HG03108 (cell line): ENCODE data around the gene CAPZB.
A peak's percentile ranks its signal among the peaks of the same experiment; 100 is the strongest.
"Not testable (repeated sequence)": the region's sequence is repeated elsewhere in the genome, so short reads cannot be mapped to it uniquely, and the experiment has no call there.

Experiments used
- ATAC-seq: cut with Tn5 transposase; IDR thresholded peaks from one replicate; pipeline ENCODE4 v1.9.1; 2021; ENCODE audit warnings: moderate library complexity; ENCODE audit not compliant: unreplicated experiment

Gene CAPZB

DNA sequence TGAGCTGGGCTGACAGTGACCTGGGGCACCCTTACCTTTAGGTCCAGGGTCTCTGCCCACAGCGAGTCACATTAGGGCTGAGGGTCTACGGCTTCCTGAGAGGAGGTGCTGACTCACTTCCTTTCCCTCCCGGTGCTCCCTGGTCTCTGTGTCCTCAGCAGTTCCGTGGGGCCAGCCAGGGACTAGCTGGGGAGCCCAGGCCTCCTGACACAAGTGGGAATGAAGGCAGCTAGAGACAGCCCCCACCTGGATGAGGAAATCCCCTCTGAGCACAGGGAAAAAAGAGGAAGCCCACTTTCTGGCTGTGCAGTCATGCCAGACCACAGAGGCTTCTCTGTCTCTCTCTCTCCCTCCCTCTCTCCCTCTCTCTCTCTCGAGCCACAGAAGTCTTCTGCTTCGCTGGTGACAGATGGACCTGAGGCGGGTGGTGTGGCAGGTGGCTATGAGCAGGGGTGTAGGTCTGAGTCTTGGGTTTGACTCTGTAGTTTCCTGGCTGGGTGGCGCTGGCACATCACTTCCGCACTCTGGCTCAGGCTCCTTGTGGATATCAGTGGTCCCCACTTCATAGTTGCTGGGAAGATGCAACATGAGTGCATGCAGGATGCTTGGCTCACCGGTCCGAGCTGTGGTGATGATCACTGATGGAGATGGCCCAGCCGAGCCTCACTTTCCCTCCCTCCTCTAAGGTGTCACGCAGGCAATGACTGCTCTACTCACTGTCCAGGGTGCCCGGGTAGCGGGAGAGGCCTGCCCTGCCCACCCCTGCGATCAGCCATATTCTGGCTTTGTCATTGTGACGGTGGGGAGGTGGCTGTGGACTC lies 169.8 kb downstream of the CAPZB start:
- ATAC-seq, result no peak

- no peak for ATAC-seq
Measured at GRCh38 chr1:19313961-19314882, 171.1 kb downstream of the CAPZB start.

DNA sequence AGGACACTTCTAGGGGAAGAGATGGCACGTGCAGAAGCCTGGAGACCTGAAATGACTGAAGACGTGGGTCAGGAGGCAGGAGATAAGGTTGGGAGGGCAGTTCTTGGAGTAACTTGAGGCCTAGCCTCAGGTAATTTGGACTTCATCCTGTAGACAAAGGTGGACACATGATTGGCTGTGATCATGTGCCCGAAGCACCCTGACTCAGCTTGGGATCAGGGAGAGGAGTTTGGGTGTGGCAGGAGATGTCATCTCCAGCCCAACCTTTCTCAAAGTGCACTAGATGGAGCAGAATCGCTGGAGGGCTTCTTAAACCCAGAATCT lies 171.7 kb downstream of the CAPZB start:
- ATAC-seq, result no peak

DNA sequence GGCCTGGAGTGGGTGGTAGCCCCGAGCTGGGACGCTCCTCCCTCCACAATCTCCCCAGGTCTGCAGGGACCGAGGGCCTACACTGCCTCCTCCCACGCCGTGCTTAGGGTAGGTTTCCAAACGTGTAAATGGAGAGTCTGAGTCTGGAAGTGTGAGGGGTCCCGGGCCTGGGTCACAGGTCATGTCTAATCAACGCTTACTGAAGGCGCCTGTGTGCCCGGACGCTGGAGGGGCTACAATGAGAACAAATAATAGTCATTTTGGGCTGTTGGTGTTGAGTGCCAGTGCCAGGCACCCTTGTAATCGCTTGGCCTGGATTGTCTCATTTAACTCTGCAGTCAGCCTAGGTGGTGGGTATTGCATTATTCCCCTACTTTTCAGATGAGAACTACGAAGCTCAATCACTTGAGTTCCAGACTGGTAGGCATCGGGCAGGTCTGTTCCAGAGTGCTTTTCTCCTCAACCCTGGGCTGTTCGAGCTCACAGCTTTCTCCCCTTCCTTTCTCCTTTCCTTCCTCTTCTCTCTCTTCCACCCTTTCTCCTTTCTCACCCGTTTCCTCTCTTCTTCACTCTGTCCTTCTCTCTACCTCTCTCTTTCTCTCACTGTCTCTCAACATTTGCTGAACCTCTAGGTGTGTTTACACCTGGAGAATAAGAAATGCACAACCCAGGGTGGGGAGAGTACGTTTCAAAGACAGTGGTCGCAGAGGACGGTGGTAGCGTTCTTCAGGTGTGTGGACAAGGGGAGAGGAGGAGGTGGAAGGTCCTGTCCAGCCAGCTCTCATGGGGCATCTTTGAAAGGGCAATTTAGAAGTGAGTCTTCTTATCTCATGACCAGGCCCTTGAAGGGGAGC lies 172.3 kb downstream of the CAPZB start:
- ATAC-seq, result peak; percentile 9

DNA sequence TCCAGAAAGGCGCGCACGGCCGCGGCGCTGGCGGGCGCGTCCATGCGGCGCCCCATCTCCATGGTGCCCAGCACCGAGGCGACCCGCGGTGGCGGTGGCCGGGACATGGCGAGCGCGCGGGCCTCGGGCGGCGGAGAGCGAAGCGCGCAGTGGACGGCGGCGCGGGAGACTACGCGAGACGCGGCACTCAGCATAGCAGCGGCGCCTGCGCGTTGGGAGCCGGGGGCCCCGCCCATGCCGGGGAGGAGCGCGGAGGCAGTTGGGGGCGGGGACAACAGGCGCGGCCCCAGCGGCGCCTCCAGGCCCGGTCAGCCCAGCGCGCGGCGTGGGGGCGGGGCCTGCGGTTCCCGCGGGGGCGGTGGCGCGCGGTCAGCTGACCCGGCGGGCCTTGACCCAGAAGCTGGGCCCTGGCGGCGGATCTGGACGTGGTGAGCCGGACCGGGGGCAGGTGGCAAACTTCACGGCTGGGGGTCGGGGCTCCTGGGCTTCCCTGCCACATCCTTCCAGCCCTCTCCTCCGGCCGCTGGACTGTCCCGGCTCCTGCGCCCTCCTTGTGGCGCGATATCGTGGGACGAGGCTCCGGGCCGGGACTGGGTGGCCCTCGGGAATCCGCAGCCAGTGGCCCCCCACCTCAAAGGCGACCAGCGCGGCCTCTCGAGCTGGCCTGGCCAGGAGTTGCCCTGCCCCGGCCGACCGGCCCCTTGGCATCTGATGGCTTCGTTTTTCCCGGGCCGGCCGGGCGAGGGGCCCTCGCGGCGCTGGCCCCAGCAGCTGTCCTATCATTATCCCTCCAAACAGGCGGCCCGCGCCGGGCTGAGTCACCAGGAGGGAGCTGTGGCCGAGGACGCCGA lies 173.2 kb downstream of the CAPZB start, which contains the start of the genes AKR7A2 and SLC66A1:
Gene AKR7A2, minus strand, starts transcription at position 214 of the 851 bp plus-strand sequence. Its CDS starts 20 bp downstream, at position 194.
Gene SLC66A1, plus strand, starts transcription at position 396 of the 851 bp plus-strand sequence. CDS start 5,352 bp downstream, outside the sequence.
- ATAC-seq, result peak; percentile 71

- no peak for ATAC-seq
Measured at GRCh38 chr1:19311503-19311930, 173.8 kb downstream of the CAPZB start.

DNA sequence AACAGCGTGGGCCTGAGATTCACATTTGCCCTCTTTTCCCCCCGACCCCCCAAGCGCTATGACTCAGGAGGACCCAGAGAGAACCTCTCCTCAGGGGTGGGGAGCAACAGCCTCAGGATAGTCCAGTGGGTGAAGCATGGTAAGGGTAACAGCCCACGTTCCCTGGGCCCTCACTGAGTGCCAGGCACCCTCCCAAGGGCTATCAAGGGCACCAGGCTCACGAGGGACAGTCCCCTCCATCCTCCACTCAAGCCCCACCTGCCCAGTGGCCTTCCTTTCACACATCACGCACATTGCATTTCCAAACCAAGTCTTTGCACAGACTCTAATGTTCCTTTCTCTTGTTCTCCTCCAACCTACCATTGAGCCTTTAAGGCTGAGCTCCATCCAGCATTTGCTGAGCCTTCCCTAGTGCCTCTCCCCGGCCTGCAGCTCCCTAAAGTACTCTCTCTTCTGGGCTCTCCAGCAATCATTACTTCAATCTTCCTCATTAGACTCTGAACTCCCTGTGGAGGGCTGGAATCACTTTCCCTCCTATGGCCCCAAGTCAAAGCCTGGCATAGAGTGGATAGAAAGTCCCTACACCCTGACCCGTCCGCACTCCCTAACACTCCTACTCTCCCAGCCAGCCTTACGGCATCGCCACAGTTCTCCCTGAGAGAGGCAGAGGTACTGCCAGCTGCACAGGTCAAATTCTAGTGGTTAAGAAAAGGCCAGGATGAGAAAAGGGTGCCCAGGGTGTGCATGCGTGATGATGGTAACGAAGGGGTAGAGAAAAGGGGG lies 174.4 kb downstream of the CAPZB start:
- ATAC-seq, result no peak

- ATAC-seq, result no peak
Measured at GRCh38 chr1:19310061-19310460, 175.3 kb downstream of the CAPZB start.

DNA sequence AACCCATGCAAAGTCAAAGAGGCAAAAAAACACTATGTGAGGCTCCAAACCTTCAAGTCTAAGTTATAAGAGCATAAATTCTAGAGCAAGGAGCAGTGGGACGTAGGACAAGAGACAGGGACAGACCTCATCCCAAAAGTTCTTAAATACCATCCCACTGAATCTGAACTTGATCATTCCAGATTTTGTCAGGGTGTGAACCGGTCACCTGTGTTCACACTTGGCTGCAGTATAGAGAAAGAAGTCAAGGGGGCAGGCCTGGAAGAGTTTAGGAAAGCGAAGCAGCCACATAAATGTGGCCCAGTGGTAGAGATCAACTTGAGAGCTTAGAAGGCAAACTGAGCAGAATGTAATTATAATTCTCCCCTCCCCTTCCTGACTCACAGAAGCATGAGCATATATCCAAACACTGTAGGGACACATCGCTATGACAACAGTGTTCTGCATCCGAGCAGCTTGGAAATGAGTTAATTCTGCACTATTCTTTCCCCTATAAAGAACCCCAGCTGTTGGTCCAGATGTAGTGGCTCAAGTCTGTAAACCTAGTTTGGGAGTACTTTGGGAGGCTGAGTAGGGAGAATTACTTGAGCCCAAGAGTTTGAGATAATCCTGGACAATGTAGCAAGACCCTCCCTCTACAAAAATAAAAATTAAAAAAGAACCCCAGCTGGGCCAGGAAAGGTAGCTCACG lies 176.1 kb downstream of the CAPZB start:
- no peak for ATAC-seq

- ATAC-seq, result no peak
Measured at GRCh38 chr1:19308509-19308907, 176.8 kb downstream of the CAPZB start.

DNA sequence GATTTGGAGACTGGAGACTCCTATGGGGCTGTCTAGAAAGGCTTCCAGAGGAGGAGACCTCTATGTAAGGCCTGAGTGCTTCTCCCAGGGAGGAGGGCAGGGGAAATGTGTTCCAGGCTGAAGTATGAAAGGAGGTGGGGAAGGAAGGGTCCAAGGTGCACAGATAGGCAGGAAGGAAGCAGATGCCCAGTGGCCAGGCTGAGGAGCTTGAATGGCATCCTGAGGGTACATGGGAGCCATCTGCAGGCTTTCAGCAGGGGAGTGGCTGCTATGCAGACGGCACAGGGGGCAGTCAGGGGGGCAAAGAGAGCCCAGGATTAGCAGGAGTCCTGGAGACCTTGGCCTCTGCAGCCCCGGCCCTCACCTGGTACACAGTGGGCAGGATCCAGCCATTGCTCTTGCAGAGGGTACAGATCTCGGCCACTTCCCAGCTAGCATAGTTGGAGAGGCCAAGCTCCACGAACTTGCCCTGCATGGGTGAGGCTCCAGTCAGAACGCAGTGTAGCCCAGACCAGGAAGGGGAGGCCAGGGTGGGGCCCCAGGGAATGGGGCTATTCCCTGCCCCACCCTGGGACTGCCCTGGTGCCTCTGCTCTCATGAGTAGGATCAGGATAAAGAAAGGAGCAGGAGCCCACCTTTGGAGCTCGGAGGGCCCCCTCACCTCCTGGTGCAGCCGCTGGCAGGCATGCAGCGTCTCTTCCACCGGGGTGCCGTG lies 177.4 kb downstream of the CAPZB start:
- no peak for ATAC-seq

DNA sequence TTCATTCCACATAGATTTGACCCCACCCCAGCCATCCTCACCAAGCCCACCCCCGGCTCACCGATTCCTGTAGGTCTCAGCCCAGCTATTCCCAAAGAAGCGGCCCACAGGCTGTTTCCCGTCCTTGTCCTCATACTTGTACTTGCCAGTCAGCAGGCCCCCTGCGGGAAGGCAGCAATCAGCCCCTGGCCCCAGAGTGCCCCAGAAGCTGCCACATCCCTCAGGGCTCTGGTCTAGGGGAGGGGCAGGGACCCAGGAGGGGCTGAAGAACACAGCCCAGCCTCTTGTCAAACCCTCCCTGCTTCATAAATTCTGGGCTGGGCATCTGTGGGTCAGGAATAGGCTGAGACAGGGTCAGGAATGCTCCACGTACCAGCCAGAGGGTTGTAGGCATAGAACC lies 178.4 kb downstream of the CAPZB start:
- ATAC-seq, result no peak

GRCh38 chr1:19305880-19306279 lies 179.5 kb downstream of the CAPZB start:
- no peak for ATAC-seq

DNA sequence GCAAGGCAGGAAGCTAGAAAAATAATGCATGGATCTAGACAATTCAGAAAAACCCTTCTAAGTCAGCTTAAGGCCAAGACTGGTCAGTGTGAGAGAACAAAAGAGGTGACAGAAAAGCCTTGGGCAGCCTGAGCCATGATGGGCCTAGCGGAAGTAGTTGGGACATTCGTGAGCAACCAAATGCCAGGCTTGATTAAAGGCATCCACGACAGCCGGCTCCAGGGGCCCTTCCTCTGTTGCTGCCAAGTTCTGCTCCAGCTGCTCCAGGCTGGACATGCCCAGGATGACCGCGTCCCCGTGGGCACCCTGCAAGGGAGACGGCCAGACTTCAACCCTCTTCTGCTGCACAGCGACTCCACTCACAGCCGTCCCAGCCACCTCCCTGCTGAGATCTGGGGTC lies 181.3 kb downstream of the CAPZB start:
- ATAC-seq, result not testable (repeated sequence)

- no peak for ATAC-seq
Measured at GRCh38 chr1:19300211-19300610, 185.1 kb downstream of the CAPZB start.

- no peak for ATAC-seq
Measured at GRCh38 chr1:19294638-19295037, 190.7 kb downstream of the CAPZB start.

DNA sequence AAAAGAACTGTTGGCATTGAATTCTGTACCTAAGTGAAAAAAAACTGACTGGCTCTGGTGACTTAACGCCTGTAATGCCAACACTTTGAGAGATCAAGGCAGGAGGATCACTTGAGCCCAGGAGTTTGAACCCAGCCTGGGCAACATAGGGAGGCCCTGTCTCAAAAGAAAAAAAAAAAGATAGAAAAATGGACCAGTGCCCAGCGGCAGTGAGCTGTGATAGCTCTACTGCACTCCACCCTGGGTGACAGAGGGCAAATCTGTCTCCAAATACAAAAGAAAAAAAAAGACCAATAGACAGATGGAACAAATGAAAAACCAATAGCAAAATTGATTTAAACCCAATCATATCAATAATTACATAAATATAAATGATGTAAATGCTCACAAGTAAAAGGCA lies 196.1 kb downstream of the CAPZB start:
- ATAC-seq, result no peak
